HG03039 (cell line): ENCODE data around the gene PCSK5.
"Not testable (repeated sequence)": the region's sequence is repeated elsewhere in the genome, so short reads cannot be mapped to it uniquely, and the experiment has no call there.

Experiments
- ATAC-seq: cut with Tn5 transposase; IDR thresholded peaks from one replicate; pipeline ENCODE4 v1.9.1; 2021; ENCODE audit warnings: mild to moderate bottlenecking, moderate library complexity; ENCODE audit not compliant: unreplicated experiment

PCSK5 gene

GRCh38 chr9:76044266-76044819 is 153.9 kb downstream of the PCSK5 start:
- ATAC-seq: no peak

- ATAC-seq: no peak
Measured at GRCh38 chr9:76045221-76045620, 154.7 kb downstream of the PCSK5 start.

GRCh38 chr9:76049341-76049740 is 158.9 kb downstream of the PCSK5 start:
- ATAC-seq: no peak

DNA sequence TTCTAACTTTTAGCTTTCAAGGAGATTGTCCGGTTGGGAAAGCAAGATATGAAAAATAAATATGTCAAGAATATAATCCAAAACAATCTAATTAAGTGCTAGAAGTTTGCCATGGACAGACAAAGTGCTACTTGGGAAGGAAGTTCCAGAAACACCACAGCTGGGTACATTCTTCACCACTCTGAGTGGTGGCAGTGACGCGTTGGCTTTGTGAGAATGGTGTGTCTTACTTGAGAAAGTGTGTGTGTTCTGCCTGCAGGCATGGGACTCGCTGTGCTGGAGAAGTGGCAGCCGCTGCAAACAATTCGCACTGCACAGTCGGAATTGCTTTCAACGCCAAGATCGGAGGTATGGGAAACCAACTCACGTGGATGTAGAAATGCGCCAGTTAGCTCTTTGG is 177.2 kb downstream of the PCSK5 start:
- ATAC-seq: no peak

DNA sequence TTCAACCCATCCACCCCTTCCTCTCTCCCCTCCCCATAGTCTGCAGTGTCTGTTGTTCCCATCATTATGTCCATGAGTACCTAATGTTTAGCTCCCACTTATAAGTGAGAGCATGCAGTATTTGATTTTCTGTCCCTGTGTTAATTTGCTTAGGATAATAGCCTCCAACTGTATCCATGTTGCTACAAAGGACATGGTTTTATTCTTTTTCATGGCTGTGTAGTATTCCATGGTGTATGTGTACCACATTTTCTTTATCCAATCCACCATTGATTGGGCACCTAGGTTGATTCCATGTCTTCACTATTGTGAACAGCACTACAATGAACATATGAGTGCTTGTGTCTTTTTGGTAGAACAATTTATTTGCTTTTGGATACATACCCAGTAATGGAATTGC is 187.1 kb downstream of the PCSK5 start:
- ATAC-seq: no peak

DNA sequence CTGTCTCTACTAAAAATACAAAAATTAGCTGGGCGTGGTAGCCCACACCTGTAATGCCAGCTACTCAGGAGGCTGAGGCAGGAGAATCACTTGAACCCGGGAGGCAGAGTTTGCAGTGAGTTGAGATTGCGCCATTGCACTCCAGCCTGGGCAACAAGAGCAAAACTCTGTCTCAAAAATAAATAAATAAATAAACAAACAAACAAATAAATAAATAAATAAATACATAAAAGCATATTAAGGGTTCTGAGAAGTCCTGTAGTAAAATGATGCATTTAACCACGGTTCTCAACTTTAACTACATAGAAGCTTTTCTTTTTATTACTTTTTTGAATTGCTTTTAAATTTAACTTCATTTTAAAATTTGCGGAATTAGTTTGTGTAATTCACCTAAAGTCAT is 190.8 kb downstream of the PCSK5 start:
- ATAC-seq: not testable (repeated sequence)

GRCh38 chr9:76082057-76082456 is 191.6 kb downstream of the PCSK5 start:
- no peak for ATAC-seq

DNA sequence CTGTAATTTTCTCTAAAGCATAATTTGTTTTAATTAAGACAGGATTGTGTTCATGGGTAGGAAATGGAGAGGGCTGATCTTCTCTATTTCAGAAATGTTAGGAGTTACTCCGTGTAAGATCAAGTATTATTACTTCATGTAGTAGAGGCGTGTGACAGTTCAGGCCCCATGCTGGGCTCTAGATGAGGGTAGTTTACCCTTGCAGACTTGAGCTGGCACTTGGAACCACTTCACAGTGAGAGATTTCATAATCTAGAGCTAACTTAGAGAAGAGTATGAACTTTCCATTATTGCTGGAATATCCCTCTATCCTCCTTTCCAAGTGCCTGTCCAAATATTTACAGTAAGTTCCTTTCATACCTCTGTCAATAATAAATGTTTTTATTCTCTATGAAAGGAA is 195.1 kb downstream of the PCSK5 start:
- no peak for ATAC-seq

- no peak for ATAC-seq
Measured at GRCh38 chr9:76086539-76086938, 196.1 kb downstream of the PCSK5 start.

GRCh38 chr9:76087976-76088375 is 197.5 kb downstream of the PCSK5 start:
- ATAC-seq: no peak

GRCh38 chr9:76090330-76090729 is 199.9 kb downstream of the PCSK5 start:
- no peak for ATAC-seq

DNA sequence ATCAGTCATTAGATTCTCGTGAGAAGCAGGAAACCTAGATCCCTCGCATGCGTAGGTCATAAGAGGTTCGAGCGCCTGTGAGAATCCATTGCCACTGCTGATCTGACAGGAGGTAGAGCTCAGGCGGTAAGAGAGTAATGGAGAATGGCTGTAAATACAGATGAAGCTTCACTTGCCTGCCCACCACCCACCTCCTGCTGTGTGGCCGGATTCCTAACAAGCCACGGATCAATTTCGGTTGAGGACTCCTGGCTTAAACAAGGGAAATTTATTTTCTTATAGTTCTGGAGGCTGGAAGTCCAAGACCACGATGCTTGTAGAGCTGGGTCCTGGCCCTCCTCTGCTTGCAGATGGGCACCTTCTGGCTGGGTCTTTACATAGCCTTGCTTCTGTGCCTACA is 200.4 kb downstream of the PCSK5 start:
- ATAC-seq: no peak

GRCh38 chr9:76092572-76092971 is 202.1 kb downstream of the PCSK5 start:
- no peak for ATAC-seq

DNA sequence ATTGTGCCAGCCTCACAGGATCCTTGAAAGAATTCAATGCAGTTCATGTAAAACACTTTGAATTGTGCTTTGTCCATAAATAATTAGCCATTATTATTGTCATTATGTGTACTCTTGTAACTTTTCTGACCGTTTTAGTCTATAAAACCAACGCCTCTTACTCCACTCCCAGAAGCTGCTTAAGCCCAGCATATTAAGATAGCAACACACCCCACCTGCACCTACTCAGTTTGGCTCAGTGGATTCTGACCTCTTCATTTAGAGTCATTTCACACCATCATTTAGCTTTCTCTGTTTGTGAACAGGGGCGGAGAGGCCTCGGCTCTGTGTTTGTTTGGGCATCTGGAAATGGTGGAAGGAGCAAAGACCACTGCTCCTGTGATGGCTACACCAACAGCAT is 205.1 kb downstream of the PCSK5 start:
- no peak for ATAC-seq

DNA sequence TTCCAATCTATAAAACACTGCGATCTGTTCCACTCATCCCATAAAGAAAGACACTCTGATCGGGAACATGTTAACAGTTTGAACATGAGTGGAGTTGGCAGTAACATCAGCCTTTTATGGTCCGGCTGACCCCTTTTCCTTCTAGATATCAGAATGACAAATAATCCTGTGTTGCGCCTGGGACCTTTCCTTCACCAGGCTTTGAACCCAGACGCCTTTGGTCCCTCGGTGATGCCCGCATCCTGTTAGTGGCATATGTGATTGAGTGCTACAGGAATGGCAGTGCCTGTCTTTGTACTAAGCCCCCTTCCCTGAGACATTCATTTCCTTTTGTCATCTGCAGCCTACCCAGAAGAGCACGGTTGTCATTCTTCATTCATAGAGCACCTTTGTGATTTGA is 209.0 kb downstream of the PCSK5 start:
- ATAC-seq: no peak

DNA sequence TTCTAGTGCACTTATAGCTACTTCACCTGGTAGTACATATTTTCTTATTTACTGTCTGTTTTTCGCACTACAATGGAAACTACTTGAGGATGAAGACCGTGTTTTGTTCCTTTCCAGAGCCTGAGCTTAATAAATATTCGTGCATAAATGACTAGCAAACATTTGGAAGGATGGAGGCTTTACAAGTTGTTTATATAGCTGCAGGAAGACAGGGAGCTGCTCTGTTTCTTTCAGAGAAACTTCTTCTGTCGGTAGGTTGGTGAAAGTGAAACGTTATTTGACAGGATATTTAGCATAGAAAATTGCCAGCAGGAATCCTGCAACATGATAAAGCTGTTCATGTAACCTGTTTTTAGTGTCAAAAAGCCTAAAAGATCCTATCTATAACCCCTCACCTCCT is 210.6 kb downstream of the PCSK5 start:
- ATAC-seq: no peak

DNA sequence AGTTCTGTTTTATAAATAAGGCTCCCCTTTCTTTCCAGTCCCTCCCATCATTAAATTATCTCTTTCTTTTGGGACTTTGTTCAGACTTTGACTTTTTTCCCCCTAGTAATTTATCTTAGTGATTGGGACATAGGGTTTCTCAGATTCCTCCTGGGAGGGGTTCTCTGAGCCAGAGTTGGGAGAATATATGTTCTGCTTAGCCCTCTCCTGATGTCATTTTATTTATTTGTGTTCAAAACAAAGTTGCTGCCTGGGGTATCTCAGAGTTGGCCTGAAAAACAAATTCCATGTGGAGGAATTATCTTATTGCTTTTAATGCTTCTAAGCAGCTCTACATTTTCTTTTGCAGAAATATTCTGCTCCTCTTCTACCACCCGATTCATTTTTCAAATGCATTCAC is 211.0 kb downstream of the PCSK5 start:
- ATAC-seq: no peak

DNA sequence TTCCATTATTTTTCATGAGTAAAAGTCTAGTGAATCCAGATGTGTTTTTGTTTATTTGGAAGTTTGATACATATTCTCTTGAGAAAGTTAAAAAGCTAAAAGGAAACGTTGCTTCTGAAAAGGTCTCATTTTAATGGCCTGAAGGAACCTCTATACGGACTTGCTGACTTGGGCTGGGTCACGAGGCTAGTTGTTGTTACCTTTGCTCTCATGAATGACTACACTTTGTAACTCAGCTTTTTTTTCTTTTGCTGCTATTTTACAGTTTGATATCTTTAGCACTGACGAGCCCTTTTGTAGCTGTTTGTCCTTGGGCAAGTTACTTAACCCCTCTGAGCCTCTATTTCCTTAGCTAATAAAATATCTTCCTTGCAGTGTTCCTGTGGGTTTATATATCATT is 211.5 kb downstream of the PCSK5 start:
- ATAC-seq: no peak

DNA sequence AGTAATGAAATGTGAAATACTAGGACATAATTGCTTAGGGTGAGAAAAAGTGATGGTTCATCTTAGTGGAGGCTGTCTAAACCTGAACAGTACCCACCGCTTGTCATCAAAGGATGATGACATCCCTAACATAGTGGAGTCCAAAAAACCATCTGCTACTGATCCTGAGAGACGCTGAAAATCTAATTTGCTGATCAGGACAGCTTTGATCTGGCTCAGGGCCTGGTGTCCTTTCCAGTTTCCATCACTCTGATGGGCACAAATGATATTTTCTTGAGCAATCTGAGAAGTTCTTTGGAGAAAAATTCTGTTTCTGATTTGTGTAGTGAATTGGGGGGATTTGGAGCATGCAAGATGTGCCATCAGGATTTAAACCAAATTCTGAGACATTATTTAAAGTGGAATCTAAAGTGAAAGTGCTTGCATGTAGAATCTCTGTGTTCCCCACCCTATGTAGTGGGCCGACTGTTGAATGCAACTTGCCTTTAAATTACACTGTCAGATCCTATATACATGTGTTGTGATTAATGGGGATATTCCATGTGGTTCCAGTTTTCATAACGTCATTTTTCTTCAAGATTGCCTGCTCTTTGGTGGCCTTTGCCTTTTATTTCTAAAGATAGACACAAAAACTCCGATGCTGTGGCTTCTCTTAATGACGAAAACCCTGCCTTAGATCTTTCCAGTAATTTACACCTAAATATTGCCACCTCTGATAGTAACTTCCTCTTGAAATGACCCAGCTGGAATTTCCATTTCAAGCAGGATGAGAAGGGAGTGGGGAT is 213.2 kb downstream of the PCSK5 start:
- no peak for ATAC-seq

- ATAC-seq: no peak
Measured at GRCh38 chr9:76107482-76107881, 217.0 kb downstream of the PCSK5 start.

DNA sequence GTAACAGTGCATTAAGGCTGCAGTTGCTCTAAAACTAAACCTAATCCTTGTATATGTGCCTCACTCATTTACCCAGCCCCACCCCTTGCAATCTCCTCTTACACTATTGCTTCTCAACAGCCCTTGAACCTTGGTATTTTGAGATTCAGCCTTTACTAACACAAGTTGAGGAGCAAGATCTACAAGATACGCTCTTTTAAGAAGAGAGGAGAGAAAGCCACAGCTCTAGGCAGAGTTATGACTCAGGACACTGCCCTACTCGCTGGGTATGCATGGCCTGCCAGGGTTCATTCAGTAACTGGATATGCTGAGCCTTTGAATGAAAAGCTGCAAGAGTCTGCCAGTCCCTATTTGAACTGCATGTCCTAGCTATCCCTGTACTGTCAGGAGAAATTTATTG is 219.5 kb downstream of the PCSK5 start:
- no peak for ATAC-seq

DNA sequence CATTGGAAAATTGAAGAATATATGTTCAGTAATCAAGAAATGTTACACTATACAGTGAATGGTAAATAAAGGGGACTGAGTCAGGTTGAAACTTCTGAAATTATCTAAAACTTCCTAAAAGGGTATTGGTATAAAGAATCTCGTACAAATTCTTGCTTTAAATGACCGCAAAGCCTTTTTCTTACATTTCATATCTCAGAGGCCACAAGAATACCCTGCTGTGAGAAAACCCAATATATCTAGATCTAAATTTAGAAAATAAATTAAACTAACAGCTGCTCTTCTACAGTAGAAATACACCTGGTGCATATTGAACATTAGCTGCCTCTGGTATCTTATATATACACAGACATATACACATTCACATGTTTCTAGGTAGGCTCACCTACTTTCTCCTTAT is 221.7 kb downstream of the PCSK5 start:
- ATAC-seq: no peak

- ATAC-seq: no peak
Measured at GRCh38 chr9:76114144-76114543, 223.7 kb downstream of the PCSK5 start.
